Keratinocyte (primary cell): ENCODE results near the gene UBE2C. TPM values are rescaled to one million over a fixed set of nuclear protein-coding genes. Genes with fewer than 3 reads are reported as not detected.

Experiments used
- DNase-seq: peaks from one replicate; pipeline ENCODE4 v3.0.0-alpha.2; 2011; ENCODE audit warnings: low read depth, missing footprints, low spot score
- FAIRE-seq: peaks from 2 replicates; lab custom pipeline; 2011; peaks lifted over from hg19 to GRCh38; lab: Jason Lieb, UNC
- H2AFZ ChIP-seq: 2 replicates; pipeline ENCODE4 v1.6.0; 2012; ENCODE audit warnings: low read length, control low read depth, inconsistent platforms; ENCODE audit not compliant: control insufficient read depth
- H3K27ac ChIP-seq: 2 replicates; pipeline ENCODE4 v1.5.1; 2011; ENCODE audit warnings: low read length; ENCODE audit not compliant: control insufficient read depth, insufficient read depth
- H3K27me3 ChIP-seq: 3 replicates; pipeline ENCODE4 v1.6.0; 2011; ENCODE audit warnings: low read length; ENCODE audit not compliant: control insufficient read depth, insufficient read depth; ENCODE audit errors: extremely low read depth
- H3K36me3 ChIP-seq, 2 experiments: 2 replicates in 1 of 2; 3 replicates in 1 of 2; pipeline ENCODE4 v1.5.1; 2011; ENCODE audit warnings: low read length in 2 of 2, mild to moderate bottlenecking in 1 of 2; ENCODE audit not compliant: control insufficient read depth in 2 of 2, insufficient read depth in 2 of 2; ENCODE audit errors: extremely low read depth in 1 of 2
- H3K4me1 ChIP-seq: 3 replicates; pipeline ENCODE4 v1.5.1; 2011; ENCODE audit warnings: low read length; ENCODE audit not compliant: control insufficient read depth, insufficient read depth; ENCODE audit errors: extremely low read depth
- H3K4me2 ChIP-seq: 3 replicates; pipeline ENCODE4 v1.6.0; 2011; ENCODE audit warnings: low read depth, low read length; ENCODE audit not compliant: control insufficient read depth, insufficient read depth; ENCODE audit errors: extremely low read depth
- H3K4me3 ChIP-seq, 3 experiments: fragments of 200-600 bp in 1 of 3; sonication (generic) in 1 of 3; 2 replicates in 2 of 3; 3 replicates in 1 of 3; pipeline ENCODE4 v1.5.1; 2011 to 2016; ENCODE audit warnings: low read length in 3 of 3, mild to moderate bottlenecking in 3 of 3, control low read depth in 2 of 3, inconsistent platforms in 1 of 3, low read depth in 1 of 3, mixed read lengths in 1 of 3, mixed run types in 1 of 3, moderate library complexity in 1 of 3; ENCODE audit not compliant: control insufficient read depth in 2 of 3, insufficient read depth in 2 of 3; ENCODE audit errors: extremely low read depth in 1 of 3
- H3K79me2 ChIP-seq: 2 replicates; pipeline ENCODE4 v1.6.0; 2012; ENCODE audit warnings: low read length; ENCODE audit not compliant: control insufficient read depth, insufficient read depth
- H3K9ac ChIP-seq: 3 replicates; pipeline ENCODE4 v1.6.0; 2011; ENCODE audit warnings: low read length; ENCODE audit not compliant: control insufficient read depth, insufficient read depth; ENCODE audit errors: extremely low read depth
- H3K9me1 ChIP-seq: 3 replicates; pipeline ENCODE4 v1.6.0; 2011; ENCODE audit warnings: low read length; ENCODE audit not compliant: control insufficient read depth, insufficient read depth; ENCODE audit errors: extremely low read depth
- H3K9me3 ChIP-seq: 2 replicates; pipeline ENCODE4 v1.5.1; 2012; ENCODE audit warnings: low read depth, low read length; ENCODE audit not compliant: control insufficient read depth
- H4K20me1 ChIP-seq: 3 replicates; pipeline ENCODE4 v1.6.0; 2011; ENCODE audit warnings: low read length; ENCODE audit not compliant: control insufficient read depth, insufficient read depth; ENCODE audit errors: extremely low read depth
- EZH2 ChIP-seq: IDR thresholded peaks from one replicate; pipeline ENCODE4 v1.6.1; 2012; ENCODE audit warnings: inconsistent platforms, mild to moderate bottlenecking, low read length, moderate library complexity
- dilution Hi-C: fragments of 300-500 bp; cut with MboI; formaldehyde crosslinking; loops from one replicate; pipeline ENCODE4 v1.7.0; 2020; ENCODE audit warnings: low sequenced_read_pairs; ENCODE audit not compliant: extremely low pct_ligation_motif_present
- polyA plus RNA-seq, 5 experiments: library from polyadenylated mRNA; depleted of rRNA in 3 of 5; stranded (reverse) in 3 of 5; stranded (forward) in 1 of 5; unstranded in 1 of 5; fragments of >200 nt; gene quantifications; 1 replicate in 1 of 5; 2 replicates in 3 of 5; 3 replicates in 1 of 5; pipeline versions ENCODE4 v1.2.1 to v1.2.3, GENCODE V29; 2011 to 2012; ENCODE audit warnings: missing spikeins in 2 of 5, low read depth in 1 of 5, low replicate concordance in 1 of 5
- TF ChIP-seq, protein P1 (sequence below), 3 experiments: IDR thresholded peaks in 1 of 3; conservative IDR thresholded peaks in 1 of 3; optimal IDR thresholded peaks in 1 of 3; 2 replicates in 2 of 3; 3 replicates in 1 of 3; pipeline versions ENCODE3 to v1.5.1; 2011; ENCODE audit warnings: low read length in 3 of 3, mild to moderate bottlenecking in 3 of 3, moderate library complexity in 2 of 3, control low read depth in 1 of 3, inconsistent platforms in 1 of 3; ENCODE audit not compliant: insufficient read depth in 2 of 3; ENCODE audit errors: extremely low read depth in 1 of 3

The UBE2C gene
- polyA plus RNA-seq, 1 donor (not counting 4 experiments of a cell fraction or from before 2014, with no cell fraction given), result 46.6 TPM

DNA sequence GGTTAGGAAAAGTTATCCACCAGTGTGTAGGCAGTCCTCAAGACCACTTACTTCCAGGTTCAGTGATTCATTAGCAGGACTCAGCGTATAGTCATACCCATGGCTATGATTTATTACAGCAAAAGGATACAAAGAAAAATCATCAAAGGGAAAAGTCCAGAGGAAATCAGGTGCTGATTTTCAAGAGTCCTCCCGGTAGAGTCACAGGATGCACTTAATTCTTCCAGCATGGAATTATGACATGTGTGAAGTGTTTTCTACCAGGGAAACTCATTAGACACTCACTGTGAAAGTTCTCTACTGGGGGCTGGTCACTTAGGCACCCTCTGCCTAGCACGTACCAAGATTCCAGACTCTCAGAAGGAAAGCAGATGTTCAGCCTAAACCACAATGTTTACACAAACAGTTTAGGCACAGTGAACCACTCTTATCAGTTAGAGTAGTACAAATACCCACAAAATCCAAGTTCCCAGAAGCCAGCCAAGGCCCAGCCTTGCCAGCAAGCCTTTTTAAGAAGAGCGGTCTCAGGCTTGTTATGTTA is 31.0 kb upstream of the UBE2C start:
- TF ChIP-seq EZH2, result no peak
- TF ChIP-seq, protein P1, sequence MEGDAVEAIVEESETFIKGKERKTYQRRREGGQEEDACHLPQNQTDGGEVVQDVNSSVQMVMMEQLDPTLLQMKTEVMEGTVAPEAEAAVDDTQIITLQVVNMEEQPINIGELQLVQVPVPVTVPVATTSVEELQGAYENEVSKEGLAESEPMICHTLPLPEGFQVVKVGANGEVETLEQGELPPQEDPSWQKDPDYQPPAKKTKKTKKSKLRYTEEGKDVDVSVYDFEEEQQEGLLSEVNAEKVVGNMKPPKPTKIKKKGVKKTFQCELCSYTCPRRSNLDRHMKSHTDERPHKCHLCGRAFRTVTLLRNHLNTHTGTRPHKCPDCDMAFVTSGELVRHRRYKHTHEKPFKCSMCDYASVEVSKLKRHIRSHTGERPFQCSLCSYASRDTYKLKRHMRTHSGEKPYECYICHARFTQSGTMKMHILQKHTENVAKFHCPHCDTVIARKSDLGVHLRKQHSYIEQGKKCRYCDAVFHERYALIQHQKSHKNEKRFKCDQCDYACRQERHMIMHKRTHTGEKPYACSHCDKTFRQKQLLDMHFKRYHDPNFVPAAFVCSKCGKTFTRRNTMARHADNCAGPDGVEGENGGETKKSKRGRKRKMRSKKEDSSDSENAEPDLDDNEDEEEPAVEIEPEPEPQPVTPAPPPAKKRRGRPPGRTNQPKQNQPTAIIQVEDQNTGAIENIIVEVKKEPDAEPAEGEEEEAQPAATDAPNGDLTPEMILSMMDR (optimal IDR thresholded peaks at IDR 0.05 in 1 of 3, IDR thresholded peaks at IDR 0.05 in 1 of 3, conservative IDR thresholded peaks at IDR 0.05 in 1 of 3; ENCODE audit: extremely low read depth in 1 of 3, insufficient read depth in 2 of 3, low read length in 3 of 3), result no peak
- H3K4me1 ChIP-seq, result peaks cover 63% of the 10 kb centered on the region
- DNase-seq (peak; percentile 71), FAIRE-seq (peak; percentile 49)
- no peaks in the 10 kb centered on the region for H4K20me1 ChIP-seq
- H3K79me2 ChIP-seq, result no peaks in the 10 kb centered on the region
- H3K9me1 ChIP-seq, result no peaks in the 10 kb centered on the region
- H3K4me2 ChIP-seq, result peak overlapping the region; percentile 19
- H2AFZ ChIP-seq, result no peak overlapping the region
- no peaks in the 10 kb centered on the region for H3K36me3 ChIP-seq
- H3K27ac ChIP-seq, result peak overlapping the region; percentile 97
- no peak overlapping the region for H3K4me3 ChIP-seq
- H3K9ac ChIP-seq, result peak overlapping the region; percentile 62
- no peaks in the 10 kb centered on the region for H3K9me3 ChIP-seq
- dilution Hi-C loops, result no loop called here
- no peaks in the 10 kb centered on the region for H3K27me3 ChIP-seq

DNA sequence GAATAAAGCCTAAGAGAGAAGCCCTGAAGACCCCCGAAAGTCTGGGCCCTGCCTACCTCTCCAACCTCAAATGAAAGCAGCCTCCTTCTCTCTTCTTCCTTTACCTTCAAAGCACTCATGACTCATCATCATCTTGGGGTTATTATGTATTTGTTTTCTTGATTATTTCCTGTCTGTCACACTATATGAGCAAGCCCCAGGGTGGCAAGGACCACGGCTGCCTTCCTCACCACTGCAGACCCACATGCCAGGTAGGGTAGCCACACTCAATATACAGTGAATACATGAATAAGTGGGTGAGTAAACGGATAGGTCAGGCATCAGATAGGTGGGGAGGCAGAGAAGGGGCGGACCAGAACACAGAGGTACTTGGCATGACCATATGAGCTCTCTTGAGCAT is 29.6 kb upstream of the UBE2C start:
- H3K4me2 ChIP-seq, result peak overlapping the region; percentile 7
- H3K27me3 ChIP-seq, result no peaks in the 10 kb centered on the region
- no peak overlapping the region for H3K4me3 ChIP-seq
- H3K4me1 ChIP-seq, result peaks cover 65% of the 10 kb centered on the region
- FAIRE-seq, result no peak
- no peaks in the 10 kb centered on the region for H3K9me1 ChIP-seq
- dilution Hi-C loops, result no loop called here
- H4K20me1 ChIP-seq, result no peaks in the 10 kb centered on the region
- H3K9me3 ChIP-seq, result no peaks in the 10 kb centered on the region
- peak overlapping the region; percentile 19 for H3K27ac ChIP-seq
- DNase-seq, result no peak
- no peaks in the 10 kb centered on the region for H3K79me2 ChIP-seq
- TF ChIP-seq, protein P1 (optimal IDR thresholded peaks at IDR 0.05 in 1 of 3, IDR thresholded peaks at IDR 0.05 in 1 of 3, conservative IDR thresholded peaks at IDR 0.05 in 1 of 3; ENCODE audit: extremely low read depth in 1 of 3, insufficient read depth in 2 of 3, low read length in 3 of 3), result no peak
- TF ChIP-seq EZH2, result no peak
- H2AFZ ChIP-seq, result no peak overlapping the region
- H3K9ac ChIP-seq, result no peak overlapping the region
- H3K36me3 ChIP-seq, result no peaks in the 10 kb centered on the region
